Neuron (in vitro differentiated cells): ENCODE measurements around the gene H6PD.

Experiments
- H2AFZ ChIP-seq: one replicate; pipeline ENCODE4 v1.6.1; 2013; ENCODE audit warnings: low read depth, mild to moderate bottlenecking, inconsistent platforms, low read length, moderate library complexity
- H3K27me3 ChIP-seq: one replicate; pipeline ENCODE4 v1.6.1; 2013; ENCODE audit warnings: low read length; ENCODE audit not compliant: insufficient read depth
- H3K36me3 ChIP-seq: one replicate; pipeline ENCODE4 v1.6.1; 2013; ENCODE audit warnings: low read length; ENCODE audit not compliant: insufficient read depth
- H3K4me1 ChIP-seq: one replicate; pipeline ENCODE4 v1.6.1; 2013; ENCODE audit warnings: low read length; ENCODE audit not compliant: insufficient read depth
- H3K4me3 ChIP-seq: 2 replicates; pipeline ENCODE4 v1.5.1; 2013; ENCODE audit warnings: mild to moderate bottlenecking, low read length, moderate library complexity
- H3K9me3 ChIP-seq: one replicate; pipeline ENCODE4 v1.6.1; 2013; ENCODE audit warnings: low read length

Gene H6PD

DNA sequence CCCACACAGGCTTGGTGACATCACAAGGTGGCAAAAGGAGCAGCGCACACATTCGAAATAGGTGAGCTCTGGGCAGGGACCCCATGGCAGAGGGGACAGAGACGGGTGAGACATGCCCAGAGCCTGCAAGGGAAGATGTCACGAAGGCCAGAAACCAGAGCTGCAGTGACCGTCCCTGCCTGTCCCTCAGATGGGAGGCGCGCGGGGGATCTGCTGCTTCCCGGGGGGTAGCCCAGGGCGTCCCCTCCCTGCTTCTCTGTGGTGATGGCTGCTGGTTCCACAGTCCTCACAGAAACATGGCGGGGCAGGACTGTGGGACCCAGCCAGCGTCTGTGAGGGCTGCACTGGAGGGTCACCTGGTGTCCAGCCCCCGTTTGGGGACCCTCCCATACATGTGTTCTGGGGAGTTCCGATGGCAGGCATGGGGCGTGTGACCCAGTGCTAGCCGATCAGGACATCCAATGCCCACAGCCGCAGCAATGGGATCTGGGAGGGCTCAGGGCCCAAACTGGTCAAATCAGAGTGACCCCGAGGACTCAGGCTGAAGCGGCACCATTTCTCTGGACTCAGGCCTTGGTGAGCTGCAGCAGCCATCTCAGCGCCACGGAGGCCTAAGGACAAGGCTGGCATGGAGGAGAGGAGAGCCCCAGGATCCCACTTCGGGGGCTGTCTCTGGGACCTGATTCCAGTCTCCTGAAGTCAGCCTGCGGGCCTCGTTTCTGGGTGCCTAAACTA lies 37.5 kb downstream of the H6PD start:
- H3K27me3 ChIP-seq = no peaks in the 10 kb centered on the region
- H3K4me3 ChIP-seq = no peak overlapping the region
- no peaks in the 10 kb centered on the region for H3K36me3 ChIP-seq
- H2AFZ ChIP-seq = no peak overlapping the region
- H3K4me1 ChIP-seq = no peaks in the 10 kb centered on the region
- H3K9me3 ChIP-seq = no peaks in the 10 kb centered on the region

DNA sequence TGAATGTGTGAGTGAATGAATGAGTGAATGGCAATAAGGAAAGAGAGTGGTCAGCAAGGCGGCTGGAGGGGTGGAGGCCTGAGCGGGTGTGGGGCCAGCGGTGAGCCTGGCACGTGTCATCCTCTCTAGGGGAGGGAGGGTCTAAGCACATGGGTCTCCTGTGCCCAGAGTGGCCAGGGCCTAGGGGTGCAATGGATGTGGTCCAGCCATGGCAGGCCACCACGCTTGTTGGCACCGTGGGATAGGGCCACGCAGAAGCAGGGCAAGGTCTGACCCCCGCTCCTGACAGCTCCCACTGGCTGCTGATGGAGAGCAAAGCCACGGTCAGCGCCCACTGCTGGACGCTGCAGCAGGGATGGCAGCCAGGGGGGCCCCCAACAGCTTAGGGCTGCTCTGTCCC lies 38.6 kb downstream of the H6PD start:
- H3K4me1 ChIP-seq = no peaks in the 10 kb centered on the region
- no peaks in the 10 kb centered on the region for H3K27me3 ChIP-seq
- no peak overlapping the region for H3K4me3 ChIP-seq
- H3K36me3 ChIP-seq = no peaks in the 10 kb centered on the region
- H2AFZ ChIP-seq = no peak overlapping the region
- H3K9me3 ChIP-seq = no peaks in the 10 kb centered on the region

DNA sequence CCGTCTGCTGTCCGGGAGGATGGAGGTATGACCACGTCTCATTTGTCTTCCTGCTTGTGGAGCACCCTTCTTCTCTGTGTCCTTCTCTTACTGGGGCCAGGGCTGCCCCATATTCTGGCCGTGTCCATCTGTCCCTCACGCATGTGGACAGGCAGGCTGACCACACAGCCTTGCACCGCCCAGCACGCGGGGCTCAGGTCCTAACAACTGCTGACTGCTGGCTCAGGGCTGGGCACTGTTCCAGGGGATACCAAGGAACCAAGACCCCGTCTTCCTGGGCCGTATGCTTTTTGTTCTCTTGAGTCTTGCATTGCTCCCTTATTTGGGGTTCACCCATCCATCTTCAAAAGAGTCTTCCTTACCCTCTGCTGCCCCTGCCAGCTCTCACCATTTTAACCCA lies 40.6 kb downstream of the H6PD start:
- Histone ChIP-seq H3K27me3 (no peaks in the 10 kb centered on the region), H3K9me3 (no peaks in the 10 kb centered on the region), H3K4me1 (no peaks in the 10 kb centered on the region), H3K36me3 (no peaks in the 10 kb centered on the region), H3K4me3 (no peak overlapping the region), H2AFZ (no peak overlapping the region)

DNA sequence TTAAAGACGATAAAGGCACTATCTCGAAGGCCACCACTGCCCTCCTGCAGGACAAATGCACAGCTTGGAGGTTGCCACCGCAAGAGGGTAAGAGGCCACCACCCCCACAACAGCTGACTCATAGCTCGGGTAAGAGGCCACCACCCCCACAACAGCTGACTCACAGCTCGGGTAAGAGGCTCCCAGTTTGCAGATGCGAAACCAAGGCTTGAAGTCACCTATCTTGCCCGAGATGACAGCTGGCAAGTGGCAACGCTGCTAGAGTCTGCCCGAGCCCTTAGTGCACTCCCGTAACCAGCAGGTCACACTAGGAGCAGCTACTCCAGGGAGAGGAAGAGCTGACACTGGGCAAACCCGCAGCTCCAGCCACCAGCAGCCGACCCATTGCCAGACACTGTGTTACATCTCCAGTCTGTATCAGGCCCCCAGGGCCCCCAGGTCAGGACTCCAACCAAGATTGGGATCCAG lies 41.0 kb downstream of the H6PD start:
- Histone ChIP-seq H3K4me3 (no peak overlapping the region), H3K36me3 (no peaks in the 10 kb centered on the region), H3K27me3 (no peaks in the 10 kb centered on the region)

DNA sequence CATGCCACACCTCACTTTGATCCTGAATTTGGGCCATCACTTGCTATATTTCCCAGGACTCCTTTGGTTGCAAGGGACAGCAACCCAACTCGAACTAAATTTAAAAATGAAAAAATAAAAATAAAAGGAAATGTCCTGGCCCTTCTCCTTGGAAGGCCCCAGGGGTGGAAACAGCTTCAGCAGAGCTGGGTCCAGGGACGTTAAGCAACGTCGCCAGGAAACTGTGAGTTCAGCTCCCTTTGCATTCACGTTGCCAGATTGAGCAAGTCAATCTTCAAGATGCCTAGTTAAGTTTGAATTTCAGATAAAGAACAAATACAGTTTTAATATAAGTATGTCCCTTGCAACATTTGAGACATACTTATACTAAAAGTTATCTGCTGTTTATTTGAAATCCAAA lies 43.5 kb downstream of the H6PD start:
- no peaks in the 10 kb centered on the region for H3K4me1 ChIP-seq
- H2AFZ ChIP-seq = no peak overlapping the region
- no peaks in the 10 kb centered on the region for H3K36me3 ChIP-seq
- H3K4me3 ChIP-seq = no peak overlapping the region
- H3K9me3 ChIP-seq = no peaks in the 10 kb centered on the region
- no peaks in the 10 kb centered on the region for H3K27me3 ChIP-seq

More for the DNA sequence above, 41.0 kb downstream of the H6PD start:
- no peaks in the 10 kb centered on the region for H3K4me1 ChIP-seq
- H2AFZ ChIP-seq = no peak overlapping the region
- no peaks in the 10 kb centered on the region for H3K9me3 ChIP-seq

DNA sequence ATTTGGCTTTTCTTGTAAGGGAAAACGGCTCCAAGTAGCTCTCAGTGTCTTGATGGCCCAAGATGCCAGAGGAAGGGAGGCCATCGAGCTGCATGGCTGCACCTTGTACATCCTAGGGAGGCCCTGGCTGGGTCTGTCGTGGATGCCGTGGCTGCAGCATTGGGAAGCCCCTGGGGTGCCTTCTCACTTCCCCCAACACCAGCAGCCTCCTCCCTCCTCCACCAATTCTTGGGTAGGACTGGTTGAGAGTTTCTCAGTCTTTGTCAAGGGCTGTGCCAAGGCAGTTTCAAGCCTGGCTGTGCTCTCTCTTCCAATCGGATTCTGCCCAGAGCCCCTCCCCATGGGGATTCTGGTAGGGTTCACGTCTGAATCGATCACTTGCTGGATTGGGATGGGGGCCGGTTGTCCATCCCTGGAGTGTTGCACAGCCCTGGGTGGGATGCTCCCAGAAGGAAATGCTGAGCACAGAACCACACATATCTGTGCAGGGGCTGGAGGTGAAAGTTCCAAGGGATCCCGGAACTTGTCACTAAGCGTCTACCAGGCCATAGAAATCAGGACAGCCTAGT lies 44.1 kb downstream of the H6PD start:
- H3K4me1 ChIP-seq = no peaks in the 10 kb centered on the region
- no peak overlapping the region for H3K4me3 ChIP-seq
- no peaks in the 10 kb centered on the region for H3K9me3 ChIP-seq
- no peaks in the 10 kb centered on the region for H3K36me3 ChIP-seq
- no peaks in the 10 kb centered on the region for H3K27me3 ChIP-seq
- H2AFZ ChIP-seq = no peak overlapping the region

DNA sequence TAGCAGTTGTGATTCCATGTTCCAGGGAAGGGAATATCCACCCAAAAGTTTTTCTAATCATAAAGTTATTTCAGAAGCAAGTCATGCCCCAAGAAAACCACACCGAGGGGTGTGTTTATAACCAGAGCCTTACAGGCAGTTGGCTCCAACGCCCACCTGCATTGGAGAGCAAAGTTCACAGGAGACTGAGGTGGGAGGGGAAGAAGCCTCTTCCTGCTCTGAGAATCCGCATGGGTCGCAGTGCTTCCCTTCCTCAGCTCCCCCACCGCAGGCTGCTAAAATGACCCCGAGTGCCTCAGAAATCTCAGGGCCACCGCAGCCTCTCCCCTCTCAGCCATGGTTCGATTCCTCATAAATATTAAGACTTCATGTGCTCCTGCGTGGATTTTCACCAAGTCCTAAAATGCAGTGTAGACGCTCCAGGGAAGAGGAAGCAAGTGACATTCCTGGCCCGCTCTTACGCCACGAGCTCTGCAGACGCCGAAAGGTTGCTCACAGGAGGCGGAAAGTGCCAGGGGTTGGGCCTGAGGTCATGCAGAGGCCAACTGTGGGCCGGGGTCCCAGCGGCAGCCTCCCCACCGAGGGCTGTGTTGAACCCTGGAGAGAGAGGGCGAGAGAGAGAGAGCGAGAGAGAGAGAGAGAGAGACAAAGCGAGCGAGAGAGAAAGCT lies 44.7 kb downstream of the H6PD start:
- no peak overlapping the region for H3K4me3 ChIP-seq

DNA sequence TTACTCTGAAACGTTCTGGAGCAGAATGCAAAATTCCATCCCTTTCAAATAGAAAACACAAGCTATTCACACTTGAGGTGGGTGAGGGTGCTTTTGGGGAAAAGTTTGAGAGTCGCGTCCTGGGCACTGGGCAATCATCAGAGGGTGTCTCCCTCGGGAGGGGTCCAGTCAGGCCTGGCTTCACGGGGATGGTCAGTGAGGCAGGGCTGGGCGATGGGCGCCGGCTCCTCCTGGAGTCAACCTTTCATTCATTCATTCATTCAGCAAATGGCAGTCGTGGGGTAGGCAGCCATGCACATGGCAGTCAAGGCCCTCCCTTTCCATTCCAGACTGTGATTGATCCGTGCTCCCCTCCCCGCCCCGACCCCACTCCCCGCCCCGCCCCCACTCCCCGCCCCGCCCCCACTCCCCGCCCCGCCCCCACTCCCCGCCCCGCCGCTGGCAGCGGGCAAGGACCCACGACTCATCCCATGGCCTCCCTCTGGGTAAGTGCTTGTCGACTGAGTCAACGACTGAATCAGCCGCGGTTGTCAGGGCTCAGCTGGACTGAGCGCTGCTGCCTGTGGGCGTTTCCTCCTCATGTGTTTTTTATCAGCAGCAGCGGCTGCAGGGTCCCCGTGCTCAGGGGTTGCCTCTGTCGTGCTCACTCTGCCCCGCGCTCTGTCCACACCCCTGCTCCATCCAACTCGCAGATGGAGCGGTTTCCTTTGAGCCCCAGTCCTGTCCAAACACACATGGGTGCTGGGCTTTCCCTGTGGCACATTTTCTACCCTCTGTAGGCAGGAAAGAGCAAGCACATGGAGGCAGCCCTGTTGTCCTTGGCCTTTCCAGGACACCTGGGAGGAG lies 45.7 kb downstream of the H6PD start:
- no peaks in the 10 kb centered on the region for H3K36me3 ChIP-seq
- H3K4me3 ChIP-seq = no peak overlapping the region
- H2AFZ ChIP-seq = no peak overlapping the region
- H3K4me1 ChIP-seq = no peaks in the 10 kb centered on the region
- no peaks in the 10 kb centered on the region for H3K9me3 ChIP-seq
- no peaks in the 10 kb centered on the region for H3K27me3 ChIP-seq

More for the DNA sequence above, 44.7 kb downstream of the H6PD start:
- Histone ChIP-seq H3K9me3 (no peaks in the 10 kb centered on the region), H3K27me3 (no peaks in the 10 kb centered on the region), H2AFZ (no peak overlapping the region), H3K36me3 (no peaks in the 10 kb centered on the region), H3K4me1 (no peaks in the 10 kb centered on the region)

DNA sequence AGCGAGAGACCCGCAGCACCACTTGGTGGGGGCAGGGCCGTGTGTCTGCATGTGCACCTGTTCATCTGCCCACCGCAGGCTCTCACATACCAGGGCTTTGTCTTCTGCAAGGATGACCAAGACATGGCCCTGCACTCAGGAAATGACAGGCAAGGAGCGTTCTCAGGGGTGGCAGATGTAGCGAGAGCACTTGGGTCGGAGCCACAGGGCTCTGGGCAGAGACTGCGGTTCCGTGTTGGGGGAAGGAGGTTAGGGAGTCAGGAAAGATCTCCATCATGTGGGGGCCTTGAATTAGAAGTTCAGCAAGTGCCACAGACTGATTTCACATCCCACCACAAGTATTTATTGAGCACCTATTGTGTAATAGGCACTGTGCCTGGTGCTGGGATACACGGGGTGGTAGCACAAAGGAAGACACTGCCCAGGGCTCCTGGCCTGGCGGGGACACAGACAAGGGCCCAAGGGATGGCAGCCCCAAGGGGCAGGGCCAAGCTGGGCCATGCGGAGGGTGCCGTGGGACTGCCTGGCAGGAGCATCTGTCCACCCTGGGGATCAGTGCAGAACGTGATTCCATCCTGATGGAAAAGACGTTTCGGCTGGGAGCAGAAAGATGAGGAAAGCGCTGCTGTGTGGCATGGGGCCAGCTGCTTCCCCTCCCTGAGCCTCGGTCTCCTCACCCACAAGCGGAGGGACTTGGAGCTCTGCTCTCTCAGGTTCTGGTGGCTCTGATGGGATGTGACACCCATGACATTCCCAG lies 46.7 kb downstream of the H6PD start:
- Histone ChIP-seq H3K4me1 (no peaks in the 10 kb centered on the region), H3K36me3 (no peaks in the 10 kb centered on the region), H3K4me3 (no peak overlapping the region), H2AFZ (no peak overlapping the region), H3K27me3 (no peaks in the 10 kb centered on the region), H3K9me3 (peaks cover 3% of the 10 kb centered on the region)

DNA sequence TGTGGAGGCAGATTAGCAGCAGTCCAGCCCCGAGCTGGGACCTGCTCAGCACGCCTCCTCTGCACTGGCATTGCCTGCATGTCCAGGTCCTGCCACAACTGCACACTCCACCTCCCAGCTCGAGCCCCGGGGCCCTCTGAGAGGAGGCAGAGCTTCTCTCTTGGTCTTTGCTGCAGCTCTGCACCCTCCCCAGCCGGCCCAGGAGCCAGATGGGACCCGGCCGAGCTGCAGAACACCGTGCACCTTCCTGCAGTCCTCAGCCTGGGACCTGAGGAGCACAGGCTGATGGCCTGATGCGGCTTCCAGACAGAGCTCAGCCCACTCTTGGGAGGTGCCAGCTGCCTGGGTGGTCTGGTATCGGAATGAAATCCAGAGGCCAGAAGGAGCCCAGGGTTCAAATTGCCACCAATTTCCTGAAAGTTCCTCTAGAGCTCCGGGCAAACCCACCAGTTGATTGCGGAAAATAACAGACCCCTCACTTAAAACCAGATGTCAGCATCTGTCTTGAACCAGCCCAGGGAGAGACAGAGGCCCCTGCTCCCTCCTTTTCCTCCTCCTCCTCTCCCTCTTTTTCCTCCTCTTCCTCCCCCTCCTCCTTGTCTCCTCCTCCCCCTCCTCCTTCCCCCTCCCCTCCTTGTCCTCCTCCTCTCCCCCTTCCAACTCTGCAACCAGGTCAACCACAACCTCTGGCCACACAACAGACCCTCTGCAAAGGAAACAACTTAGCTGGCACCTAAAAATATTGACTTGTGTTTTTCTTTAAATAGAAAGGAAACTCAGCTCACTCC lies 47.5 kb downstream of the H6PD start:
- H3K27me3 ChIP-seq = no peaks in the 10 kb centered on the region
- no peak overlapping the region for H3K4me3 ChIP-seq
- no peak overlapping the region for H2AFZ ChIP-seq
- H3K4me1 ChIP-seq = no peaks in the 10 kb centered on the region
- peaks cover 4% of the 10 kb centered on the region for H3K9me3 ChIP-seq
- no peaks in the 10 kb centered on the region for H3K36me3 ChIP-seq

DNA sequence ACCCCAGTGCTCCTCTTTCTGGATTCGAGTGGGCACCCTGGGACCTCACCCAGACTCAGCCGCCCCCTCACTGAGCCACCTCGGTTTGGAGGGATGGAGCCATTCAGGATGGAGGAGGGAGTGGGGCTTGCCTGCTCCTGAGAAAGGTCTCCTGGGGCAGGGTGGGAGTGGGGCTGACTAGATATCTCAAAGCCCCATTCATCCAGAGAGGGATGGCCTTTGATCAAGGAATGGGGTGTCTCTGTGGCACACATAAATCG lies 48.1 kb downstream of the H6PD start:
- Histone ChIP-seq H3K4me3 (no peak overlapping the region), H3K36me3 (no peaks in the 10 kb centered on the region), H2AFZ (no peak overlapping the region), H3K9me3 (peaks cover 4% of the 10 kb centered on the region), H3K27me3 (no peaks in the 10 kb centered on the region), H3K4me1 (no peaks in the 10 kb centered on the region)

DNA sequence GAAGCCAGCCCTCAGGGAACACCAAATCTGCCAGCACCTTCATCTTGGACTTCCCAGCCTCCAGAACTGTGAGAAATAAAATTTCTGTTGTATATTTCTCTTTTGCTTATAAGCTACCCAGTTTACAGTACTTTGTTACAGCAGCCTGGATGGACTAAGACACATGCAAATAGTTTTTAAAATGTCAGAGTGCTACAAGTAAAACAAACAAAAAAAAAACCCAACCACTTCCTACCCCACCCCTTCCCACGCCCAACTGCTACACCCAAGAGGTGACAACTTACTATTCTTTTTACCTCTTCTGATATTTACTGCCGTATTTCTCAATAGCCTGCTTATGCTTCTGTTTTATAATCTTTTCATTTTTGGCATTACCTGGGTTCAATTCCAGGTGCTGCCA lies 49.5 kb downstream of the H6PD start:
- no peak overlapping the region for H3K4me3 ChIP-seq
- no peaks in the 10 kb centered on the region for H3K36me3 ChIP-seq
- H3K9me3 ChIP-seq = peaks cover 8% of the 10 kb centered on the region
- H3K27me3 ChIP-seq = no peaks in the 10 kb centered on the region
- no peaks in the 10 kb centered on the region for H3K4me1 ChIP-seq
- no peak overlapping the region for H2AFZ ChIP-seq
